Smooth muscle cell (in vitro differentiated cells): Measurements from ENCODE around the gene CCDC192. TPM values are rescaled to one million over a fixed set of nuclear protein-coding genes. Genes with fewer than 3 reads are reported as not detected.

Source experiments
- DNase-seq: peaks from one replicate; lab custom pipeline; 2025; ENCODE audit not compliant: unreplicated experiment; lab: John Stamatoyannopoulos, UW
- H2AFZ ChIP-seq: fragments of 200-600 bp; sonication (generic); 2 replicates; pipeline ENCODE4 v1.6.0; 2016; ENCODE audit warnings: antibody characterized with exemption, low read depth, mild to moderate bottlenecking
- H3F3A ChIP-seq: fragments of 200-600 bp; sonication (generic); 2 replicates; pipeline ENCODE4 v1.6.0; 2017; ENCODE audit warnings: antibody characterized with exemption, low read depth
- H3K27ac ChIP-seq: fragments of 200-600 bp; sonication (generic); 2 replicates; pipeline ENCODE4 v1.5.1; 2016; ENCODE audit warnings: low read depth, mild to moderate bottlenecking
- H3K27me3 ChIP-seq: fragments of 200-600 bp; sonication (generic); 2 replicates; pipeline ENCODE4 v1.6.1; 2016; ENCODE audit warnings: low read depth, mild to moderate bottlenecking
- H3K36me3 ChIP-seq: fragments of 200-600 bp; sonication (generic); 2 replicates; pipeline ENCODE4 v1.5.1; 2016; ENCODE audit warnings: low read depth
- H3K4me1 ChIP-seq: fragments of 200-600 bp; sonication (generic); 2 replicates; pipeline ENCODE4 v1.5.1; 2016; ENCODE audit warnings: low read depth
- H3K4me2 ChIP-seq: fragments of 200-600 bp; sonication (generic); 2 replicates; pipeline ENCODE4 v1.6.0; 2016; ENCODE audit warnings: mild to moderate bottlenecking
- H3K4me3 ChIP-seq: fragments of 200-600 bp; sonication (generic); 2 replicates; pipeline ENCODE4 v1.5.1; 2016; ENCODE audit warnings: mild to moderate bottlenecking
- H3K79me2 ChIP-seq: fragments of 200-600 bp; sonication (generic); 2 replicates; pipeline ENCODE4 v1.6.0; 2016; ENCODE audit warnings: low read depth, mild to moderate bottlenecking
- H3K9ac ChIP-seq: fragments of 200-600 bp; sonication (generic); 2 replicates; pipeline ENCODE4 v1.6.0; 2016; ENCODE audit warnings: low read depth
- H3K9me3 ChIP-seq: fragments of 200-600 bp; sonication (generic); replicated peaks from 2 replicates; pipeline ENCODE4 v1.5.1; 2016; ENCODE audit warnings: low read depth
- H4K20me1 ChIP-seq: fragments of 200-600 bp; sonication (generic); 2 replicates; pipeline ENCODE4 v1.6.0; 2016; ENCODE audit warnings: low read depth
- WGBS: methylation state at CpG from one replicate; pipeline ENCODE4 v1.1.7; 2016; ENCODE audit warnings: low lambda C conversion rate; 5-methylcytosine and 5-hydroxymethylcytosine counted together
- polyA plus RNA-seq: library from polyadenylated mRNA; unstranded; fragments of >200 nt; fragmentation: Nextera tagmentation; extraction: Ambion mirVana; gene quantifications from 2 replicates; pipeline ENCODE4 v1.2.1, GENCODE V29; 2016
- total RNA-seq: library from RNA; depleted of rRNA; stranded (reverse); fragments of >200 nt; gene quantifications from 2 replicates; pipeline ENCODE4 v1.2.3, GENCODE V29; 2014
- TF ChIP-seq, protein P1 (sequence below): fragments of 200-600 bp; sonication (generic); IDR thresholded peaks from 2 replicates; pipeline ENCODE4 v1.5.1; 2017; ENCODE audit warnings: borderline replicate concordance, mild to moderate bottlenecking, antibody characterized with exemption; ENCODE audit not compliant: insufficient read depth, poor library complexity, severe bottlenecking

The CCDC192 gene, protein sequence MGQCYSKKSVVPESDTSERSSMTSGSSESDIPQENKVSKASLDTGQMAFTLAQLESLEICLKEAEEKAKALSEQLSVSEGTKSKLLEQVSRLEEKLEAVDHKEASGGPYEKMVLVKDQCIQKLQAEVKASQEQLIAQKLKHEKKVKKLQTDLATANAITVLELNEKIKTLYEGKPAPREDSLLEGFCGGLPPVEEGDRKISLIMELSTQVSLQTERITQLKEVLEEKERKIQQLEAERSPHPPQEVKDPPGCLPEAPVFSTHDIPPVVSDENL
- not detected in 2 replicates for total RNA-seq
- not detected in 2 replicates for polyA plus RNA-seq

DNA sequence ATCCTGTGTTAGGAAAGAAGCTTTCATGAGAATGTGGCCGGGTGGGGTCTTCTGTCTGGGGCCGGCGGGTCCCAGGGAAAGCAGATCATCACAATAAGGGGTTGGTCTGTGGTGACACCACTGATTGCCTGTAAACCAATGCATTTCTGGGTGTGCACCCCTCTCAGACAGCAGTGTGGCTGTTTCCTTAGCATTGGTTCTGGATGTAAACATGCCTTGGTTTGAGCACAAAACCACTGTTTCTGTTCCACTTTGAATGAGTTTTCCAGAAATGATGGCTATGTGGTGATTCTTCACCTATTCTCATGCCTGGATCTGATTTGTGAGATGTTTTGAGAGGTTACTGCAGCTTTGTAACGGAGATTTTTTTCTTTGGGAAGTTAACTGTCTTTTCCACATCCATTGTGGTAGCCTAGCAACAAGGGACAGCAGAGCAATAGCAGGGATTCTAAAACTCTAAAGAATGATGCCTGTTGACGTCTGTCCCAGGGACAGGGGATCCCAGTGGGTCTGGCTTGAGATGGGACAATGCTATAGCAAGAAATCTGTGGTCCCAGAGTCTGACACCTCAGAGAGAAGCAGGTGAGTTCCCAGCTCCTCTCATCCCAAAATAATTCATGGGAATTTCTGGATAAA lies at the start of gene CCDC192:
Gene CCDC192, plus strand, starts transcription at position 466 of the 636 bp plus-strand sequence. Its CDS starts 55 bp downstream, at position 521.
- Histone ChIP-seq H2AFZ (no peak within 1 kb of the TSS), H3K27me3 (no peaks in the 10 kb centered on the region), H4K20me1 (no peaks in the 10 kb centered on the region), H3K4me1 (peaks cover 25% of the 10 kb centered on the region), H3K79me2 (no peaks in the 10 kb centered on the region), H3K4me3 (no peak within 1 kb of the TSS), H3K27ac (no peak within 1 kb of the TSS), H3F3A (peaks cover 6% of the 10 kb centered on the region), H3K4me2 (no peak within 1 kb of the TSS), H3K9ac (no peak within 1 kb of the TSS), H3K36me3 (no peaks in the 10 kb centered on the region), H3K9me3 (no peaks in the 10 kb centered on the region)
- TF ChIP-seq, protein P1, sequence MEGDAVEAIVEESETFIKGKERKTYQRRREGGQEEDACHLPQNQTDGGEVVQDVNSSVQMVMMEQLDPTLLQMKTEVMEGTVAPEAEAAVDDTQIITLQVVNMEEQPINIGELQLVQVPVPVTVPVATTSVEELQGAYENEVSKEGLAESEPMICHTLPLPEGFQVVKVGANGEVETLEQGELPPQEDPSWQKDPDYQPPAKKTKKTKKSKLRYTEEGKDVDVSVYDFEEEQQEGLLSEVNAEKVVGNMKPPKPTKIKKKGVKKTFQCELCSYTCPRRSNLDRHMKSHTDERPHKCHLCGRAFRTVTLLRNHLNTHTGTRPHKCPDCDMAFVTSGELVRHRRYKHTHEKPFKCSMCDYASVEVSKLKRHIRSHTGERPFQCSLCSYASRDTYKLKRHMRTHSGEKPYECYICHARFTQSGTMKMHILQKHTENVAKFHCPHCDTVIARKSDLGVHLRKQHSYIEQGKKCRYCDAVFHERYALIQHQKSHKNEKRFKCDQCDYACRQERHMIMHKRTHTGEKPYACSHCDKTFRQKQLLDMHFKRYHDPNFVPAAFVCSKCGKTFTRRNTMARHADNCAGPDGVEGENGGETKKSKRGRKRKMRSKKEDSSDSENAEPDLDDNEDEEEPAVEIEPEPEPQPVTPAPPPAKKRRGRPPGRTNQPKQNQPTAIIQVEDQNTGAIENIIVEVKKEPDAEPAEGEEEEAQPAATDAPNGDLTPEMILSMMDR, result no peak
- no peak for DNase-seq
- 73% methylated on average over 5 of the region's 5 CpGs for WGBS

DNA sequence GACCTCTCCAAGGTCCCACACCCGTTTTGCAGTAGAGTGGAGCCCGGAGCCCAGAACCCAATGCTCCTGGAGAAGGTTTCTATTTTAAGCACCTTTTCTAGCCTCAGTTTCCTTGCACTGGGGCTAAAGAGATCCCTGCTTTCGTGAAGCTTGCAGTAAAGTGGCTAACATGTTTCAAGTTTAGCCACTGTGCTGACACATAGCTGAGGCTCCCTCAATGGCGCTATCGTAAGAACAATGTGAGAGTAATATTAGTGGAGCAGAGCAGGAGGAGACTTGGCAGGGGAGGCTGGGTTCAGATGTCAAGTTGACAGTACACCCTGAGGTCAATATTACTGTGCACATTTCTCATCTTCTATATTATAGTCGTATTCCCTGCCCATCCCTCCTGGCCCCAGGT lies 46.4 kb upstream of the CCDC192 start:
- H4K20me1 ChIP-seq, result no peaks in the 10 kb centered on the region
- H3K27ac ChIP-seq, result no peak overlapping the region
- TF ChIP-seq, protein P1, result no peak
- no peaks in the 10 kb centered on the region for H3K36me3 ChIP-seq
- WGBS, result 89% methylated on average over 6 of the region's 6 CpGs
- H3K9me3 ChIP-seq, result no peaks in the 10 kb centered on the region
- H3K9ac ChIP-seq, result no peak overlapping the region
- no peak overlapping the region for H3K4me3 ChIP-seq
- no peaks in the 10 kb centered on the region for H3K79me2 ChIP-seq
- H2AFZ ChIP-seq, result no peak overlapping the region
- no peaks in the 10 kb centered on the region for H3K27me3 ChIP-seq
- no peak overlapping the region for H3K4me2 ChIP-seq
- peaks cover 27% of the 10 kb centered on the region for H3K4me1 ChIP-seq
- no peak for DNase-seq
- H3F3A ChIP-seq, result no peaks in the 10 kb centered on the region

DNA sequence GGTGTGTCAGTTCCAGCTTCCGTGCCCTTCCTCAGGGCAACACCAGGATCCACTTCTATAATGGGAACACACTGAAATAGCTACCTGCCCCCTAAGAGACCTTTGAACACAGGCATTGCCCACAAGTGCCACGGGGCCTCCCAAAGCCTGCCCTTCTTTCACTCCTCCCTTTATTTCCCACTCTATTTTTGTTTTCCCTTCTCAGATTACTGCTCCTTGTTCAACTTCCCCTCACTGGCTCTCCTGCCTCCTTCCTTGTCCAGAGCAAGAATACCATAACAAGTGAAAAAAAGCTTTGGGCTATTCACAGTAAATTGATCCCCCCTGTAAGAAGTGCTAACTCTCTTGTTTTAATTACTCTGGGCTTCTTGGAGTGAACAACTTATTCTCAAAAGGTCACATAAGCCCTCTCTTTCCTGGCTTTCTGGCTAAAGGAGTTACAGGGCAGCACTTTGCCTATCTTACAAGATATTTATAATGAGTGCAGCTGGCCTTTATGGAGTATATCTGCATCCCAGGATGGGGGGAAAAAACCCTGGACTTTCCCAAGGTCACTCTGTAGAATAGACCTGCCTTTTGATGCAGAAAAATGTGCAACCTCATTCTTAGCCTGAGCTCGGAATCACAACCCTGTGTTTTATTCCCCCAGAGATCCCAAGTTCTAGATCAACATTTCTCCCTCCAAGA lies 43.0 kb upstream of the CCDC192 start:
- DNase-seq, result no peak
- Histone ChIP-seq H3K4me1 (peaks cover 23% of the 10 kb centered on the region), H3K4me2 (no peak overlapping the region), H3K27me3 (no peaks in the 10 kb centered on the region), H2AFZ (peak overlapping the region; percentile 25), H3K4me3 (no peak overlapping the region), H3K9me3 (no peaks in the 10 kb centered on the region), H4K20me1 (no peaks in the 10 kb centered on the region), H3K36me3 (no peaks in the 10 kb centered on the region), H3F3A (no peaks in the 10 kb centered on the region), H3K27ac (no peak overlapping the region), H3K79me2 (no peaks in the 10 kb centered on the region), H3K9ac (no peak overlapping the region)
- WGBS, result 94% methylated on average over 3 of the region's 3 CpGs
- TF ChIP-seq, protein P1, result no peak
